NK-92 (cell line): ENCODE data around the gene UCK2.

ENCODE experiments used
- DNase-seq: peaks from one replicate; lab custom pipeline; 2025; ENCODE audit not compliant: unreplicated experiment; lab: John Stamatoyannopoulos, UW

The UCK2 gene

DNA sequence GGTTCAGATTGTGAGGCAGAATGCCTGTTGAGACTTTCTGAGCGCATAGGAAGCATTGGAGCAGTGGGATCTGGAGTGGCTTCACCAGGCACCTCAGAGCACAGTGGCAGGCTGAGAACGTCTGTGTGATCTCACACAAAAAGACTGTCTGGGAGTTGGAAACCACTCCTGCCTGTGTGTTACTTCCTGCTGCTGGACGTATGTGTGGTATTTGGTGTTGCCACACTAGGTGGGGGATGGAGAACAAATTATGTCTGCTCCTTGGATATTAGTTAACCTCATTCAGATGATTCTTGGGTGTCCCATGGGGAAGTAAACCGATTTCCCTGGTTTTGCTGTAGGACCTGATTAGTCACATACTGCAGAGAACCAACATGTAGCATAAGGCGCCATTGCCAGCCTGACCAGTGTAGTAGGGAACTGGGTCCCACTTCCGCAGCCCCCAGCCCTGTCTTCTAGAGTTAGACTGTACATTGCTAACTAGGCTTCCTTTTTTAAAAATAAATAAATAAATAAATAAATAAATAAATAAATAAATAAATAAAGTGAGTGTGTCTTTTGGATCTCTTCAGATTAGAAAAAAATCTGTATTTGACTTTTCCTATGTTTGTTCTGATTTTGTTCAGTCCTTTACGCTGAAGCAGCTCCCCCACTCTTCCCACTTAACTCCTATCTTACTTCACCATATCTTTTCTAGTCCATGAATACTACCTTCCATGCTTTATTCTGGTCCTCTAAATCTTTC is 26.9 kb downstream of the UCK2 start:
- no peak for DNase-seq

DNA sequence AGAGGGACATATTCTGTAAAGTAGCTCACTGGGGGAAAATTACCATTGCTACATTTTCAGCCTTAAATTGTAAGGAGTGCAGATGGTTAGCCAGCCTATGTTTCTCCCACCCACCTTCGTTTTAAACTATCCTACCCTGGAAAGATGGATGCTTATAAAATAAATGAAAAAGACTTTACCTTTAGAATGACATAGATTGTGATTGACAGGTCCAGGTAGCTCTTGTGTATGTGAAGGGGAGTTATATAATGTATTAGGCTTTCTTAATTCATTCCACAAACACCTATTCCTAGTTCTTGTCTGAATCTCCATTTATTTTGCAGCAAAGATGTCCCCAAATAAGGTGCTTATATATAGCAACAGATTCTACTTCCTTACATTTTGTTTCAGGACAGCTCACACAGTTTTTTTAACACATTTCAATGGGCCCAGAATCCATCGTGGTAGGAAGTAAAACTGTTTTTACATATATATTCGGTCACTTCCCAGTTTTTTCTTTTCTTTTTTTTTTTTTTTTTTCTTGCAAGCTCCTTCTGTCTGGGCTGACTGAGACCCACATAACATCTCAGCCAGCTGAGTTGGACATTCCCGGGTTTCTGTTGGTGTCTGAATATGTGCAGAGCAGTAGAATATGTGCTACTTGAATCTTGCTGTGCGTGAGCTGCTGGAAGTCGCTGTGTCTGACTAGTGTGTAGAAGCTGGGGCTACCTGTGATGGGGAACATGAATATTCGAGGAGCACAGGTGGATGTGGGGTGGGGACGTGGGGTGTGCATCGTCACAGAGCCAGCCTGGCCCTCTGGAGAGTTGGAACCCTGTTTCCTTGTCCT is 27.8 kb downstream of the UCK2 start:
- DNase-seq, result no peak

DNA sequence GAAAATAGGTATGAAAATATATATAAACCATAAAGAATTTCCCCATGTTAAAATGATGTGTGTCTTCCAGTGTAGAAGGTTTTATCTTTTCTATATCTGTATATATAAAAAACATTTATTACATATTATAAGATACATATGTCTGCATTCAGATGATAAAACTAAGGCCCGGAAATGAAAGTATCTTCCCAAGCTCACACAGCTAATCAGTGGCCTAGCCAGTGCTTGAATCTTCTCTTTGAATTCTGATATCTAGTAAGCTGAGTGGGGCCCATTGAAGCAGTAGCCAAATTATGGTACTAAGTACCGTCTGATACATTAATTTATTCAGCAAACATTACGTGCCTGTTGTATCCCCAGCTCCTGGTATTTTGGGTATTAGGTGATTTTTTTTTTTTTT is 28.6 kb downstream of the UCK2 start:
- no peak for DNase-seq

DNA sequence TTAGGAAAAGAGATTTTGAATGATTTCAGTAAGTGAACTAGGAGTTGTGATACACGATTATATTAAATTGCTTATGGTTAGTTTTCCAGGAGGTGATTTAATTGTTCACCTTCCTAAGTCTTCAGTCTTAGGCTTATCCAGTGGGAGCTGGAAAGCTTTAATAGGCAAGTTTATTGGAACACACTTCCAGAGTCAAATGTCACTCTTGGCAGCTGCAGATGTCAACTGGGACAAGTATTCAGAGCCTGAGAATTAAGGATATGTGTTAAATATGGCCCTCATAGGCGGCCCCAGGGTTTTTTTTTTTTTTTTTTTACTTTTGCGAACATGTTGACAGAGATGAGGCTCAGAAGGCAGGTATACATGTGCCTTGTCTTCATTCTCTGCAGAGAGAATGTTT is 29.2 kb downstream of the UCK2 start:
- DNase-seq, result no peak

DNA sequence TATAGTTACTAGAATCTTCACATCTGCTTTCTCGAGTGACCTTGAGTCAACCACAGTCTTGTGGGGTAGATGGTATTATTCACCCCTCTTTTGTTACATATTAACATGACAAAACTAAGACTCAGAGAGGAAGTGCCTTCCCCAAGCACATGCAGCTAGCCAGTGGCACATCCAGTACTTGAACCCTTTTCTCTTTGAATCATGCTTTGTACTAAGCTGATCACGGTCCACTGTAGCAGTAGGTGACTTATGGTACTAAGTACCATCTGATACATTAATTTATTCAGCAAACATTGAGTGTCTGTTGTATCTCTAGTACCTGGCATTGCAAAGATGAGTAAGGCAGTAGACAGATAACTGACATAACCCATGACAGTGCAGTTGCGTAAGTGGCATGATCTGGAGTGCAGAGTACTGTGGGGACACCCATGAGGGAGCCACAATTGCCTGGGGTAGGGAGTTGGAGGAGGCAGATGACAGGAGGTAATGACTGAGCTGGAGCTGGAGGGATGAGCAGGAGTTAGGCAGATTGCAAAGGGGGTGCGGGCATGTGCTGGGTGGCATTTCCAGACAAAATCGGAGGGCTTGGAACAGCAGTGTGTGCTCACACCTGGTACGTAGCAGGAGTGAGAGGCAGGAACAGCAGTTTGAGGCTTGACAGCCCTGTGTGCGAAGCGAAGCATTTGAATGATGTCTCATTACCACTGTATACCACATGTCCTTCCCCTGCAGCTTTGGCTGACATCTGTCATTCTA is 29.8 kb downstream of the UCK2 start:
- DNase-seq, result no peak

DNA sequence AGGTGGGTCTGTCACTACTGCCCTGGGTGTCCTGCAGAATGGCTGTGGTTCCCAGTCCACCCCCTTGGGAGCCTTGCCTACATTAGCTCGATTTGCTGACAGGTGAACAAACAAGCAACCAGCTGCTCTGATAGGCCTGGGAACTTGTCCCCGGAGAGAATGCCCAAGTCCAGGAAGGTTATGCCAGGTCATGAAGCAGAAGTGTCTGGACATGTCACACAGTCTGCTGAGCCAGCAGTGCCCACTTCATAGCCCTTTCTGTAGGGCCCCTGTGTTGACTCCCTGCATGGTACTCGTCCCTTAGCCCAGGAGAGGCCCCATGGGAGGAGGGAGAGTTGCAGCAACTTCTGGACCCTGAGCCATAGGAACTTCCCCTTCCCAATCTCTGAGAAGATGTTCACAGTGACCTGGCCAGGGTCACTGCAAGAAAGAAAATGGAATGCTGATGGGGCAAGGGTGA is 31.0 kb downstream of the UCK2 start:
- no peak for DNase-seq

DNA sequence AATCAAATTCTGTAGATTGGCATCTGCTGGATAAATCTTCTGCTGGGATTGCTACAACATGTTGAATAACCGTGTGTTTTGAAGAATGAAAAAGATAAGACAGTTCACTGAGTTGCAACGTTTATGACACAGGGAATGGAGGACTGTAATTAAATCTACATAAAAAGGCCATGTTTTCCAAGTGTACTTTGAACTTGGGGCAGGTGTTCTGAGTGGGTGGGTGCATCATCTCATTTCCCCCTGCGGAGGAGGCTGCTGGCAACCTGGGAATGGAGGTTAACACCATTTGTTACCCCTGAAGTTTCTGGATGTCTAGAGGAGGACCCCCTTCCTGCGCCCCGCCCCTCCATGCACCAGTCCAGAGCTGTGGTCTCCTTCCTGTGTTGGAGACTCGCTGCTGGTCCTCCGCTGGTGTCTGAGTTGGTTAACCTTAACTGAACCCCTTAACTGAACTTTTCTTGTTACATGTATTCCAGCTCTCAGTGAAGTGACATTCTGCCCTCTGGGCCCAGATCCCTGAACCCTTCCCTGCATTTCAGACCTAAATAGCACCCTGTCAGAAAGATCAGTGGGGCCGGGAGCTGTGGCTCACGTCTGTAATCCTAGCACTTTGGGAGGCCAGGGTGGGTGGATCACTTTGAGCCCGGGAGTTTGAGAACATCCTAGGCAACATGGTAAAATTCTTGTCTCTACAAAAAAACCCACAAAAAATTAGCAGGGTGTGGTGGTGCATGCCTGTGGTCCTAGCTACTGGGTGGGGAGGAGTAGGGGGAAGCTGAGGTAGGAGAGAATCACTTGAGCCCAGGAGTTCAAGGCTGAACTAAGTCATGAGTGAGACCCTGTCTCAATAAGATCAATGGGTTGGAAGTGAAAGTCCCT is 31.8 kb downstream of the UCK2 start:
- DNase-seq, result no peak

DNA sequence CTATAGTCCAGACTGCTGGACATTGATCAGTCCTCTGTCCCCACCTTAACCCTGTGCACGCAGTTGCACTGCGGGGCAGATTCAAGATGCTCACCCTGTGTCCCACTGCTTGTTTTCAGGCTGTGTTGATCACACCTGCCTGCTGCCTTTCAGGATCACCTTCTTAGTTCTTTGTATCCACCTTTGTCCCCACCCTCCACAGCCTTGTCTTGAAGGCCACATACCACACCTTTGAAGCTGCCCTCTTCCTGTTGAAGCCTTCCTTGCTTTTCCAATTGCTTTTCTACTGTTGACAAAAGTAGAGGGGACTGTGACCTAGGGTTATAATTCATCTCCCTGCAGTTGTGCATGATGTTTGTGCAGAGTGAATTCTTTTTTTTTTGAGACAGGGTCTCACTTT is 32.7 kb downstream of the UCK2 start:
- no peak for DNase-seq

DNA sequence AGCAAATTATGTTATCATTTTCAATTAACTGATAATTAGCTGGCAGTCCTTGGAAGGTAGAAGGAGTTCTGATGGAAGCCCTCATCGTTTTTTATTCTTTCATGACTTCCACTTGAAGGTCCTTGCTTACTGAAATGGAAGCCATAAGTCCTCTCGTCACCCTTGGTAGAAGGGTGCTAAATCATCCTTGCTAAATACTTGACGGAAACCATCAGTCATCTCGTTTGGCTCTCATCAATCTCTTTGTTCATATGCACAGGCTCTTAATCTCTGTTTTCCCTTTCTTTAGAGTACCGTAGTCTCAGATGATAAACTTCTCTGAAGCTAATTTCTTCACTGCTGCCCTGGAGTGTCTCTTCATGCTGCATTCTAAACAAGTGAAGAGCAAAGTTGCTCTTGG is 34.5 kb downstream of the UCK2 start:
- no peak for DNase-seq

DNA sequence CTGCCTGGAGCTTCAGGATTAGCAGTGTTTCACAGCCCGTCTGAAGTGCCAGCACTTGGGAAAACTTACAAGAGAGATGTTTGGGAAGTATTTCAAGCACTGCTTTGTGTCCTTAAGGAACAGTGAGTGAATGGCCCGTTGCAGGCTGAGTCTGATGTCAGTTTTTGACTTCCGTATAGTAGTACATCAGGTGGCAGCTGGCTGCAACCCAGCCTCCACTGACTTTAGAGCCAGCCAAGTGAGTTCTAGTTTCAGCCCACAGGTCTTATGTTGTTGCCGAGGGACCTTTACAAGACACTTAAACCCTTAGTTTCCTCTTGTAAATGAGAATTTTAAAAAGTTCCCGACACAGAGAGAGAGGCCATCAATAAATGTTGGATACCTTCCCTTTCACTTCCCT is 35.0 kb downstream of the UCK2 start:
- no peak for DNase-seq

DNA sequence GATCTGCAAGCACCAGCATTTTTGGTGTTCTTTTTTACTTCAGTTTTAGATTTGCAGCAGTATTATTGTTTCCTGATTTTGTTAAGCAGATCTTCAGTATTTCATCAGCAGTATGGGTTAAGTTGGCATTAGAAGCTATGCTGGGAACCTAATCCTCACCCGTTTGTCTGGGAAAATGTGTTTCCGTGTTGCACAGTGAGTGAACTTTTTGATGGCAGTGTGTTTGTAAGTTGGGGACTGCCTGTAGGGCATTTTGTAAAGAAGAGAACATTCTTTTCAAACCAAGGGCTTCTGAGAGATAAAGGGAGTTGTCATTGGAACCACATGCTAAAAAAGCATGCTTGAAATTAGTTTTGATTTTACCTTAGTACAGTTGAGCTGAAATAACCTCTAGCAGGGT is 35.9 kb downstream of the UCK2 start:
- no peak for DNase-seq

DNA sequence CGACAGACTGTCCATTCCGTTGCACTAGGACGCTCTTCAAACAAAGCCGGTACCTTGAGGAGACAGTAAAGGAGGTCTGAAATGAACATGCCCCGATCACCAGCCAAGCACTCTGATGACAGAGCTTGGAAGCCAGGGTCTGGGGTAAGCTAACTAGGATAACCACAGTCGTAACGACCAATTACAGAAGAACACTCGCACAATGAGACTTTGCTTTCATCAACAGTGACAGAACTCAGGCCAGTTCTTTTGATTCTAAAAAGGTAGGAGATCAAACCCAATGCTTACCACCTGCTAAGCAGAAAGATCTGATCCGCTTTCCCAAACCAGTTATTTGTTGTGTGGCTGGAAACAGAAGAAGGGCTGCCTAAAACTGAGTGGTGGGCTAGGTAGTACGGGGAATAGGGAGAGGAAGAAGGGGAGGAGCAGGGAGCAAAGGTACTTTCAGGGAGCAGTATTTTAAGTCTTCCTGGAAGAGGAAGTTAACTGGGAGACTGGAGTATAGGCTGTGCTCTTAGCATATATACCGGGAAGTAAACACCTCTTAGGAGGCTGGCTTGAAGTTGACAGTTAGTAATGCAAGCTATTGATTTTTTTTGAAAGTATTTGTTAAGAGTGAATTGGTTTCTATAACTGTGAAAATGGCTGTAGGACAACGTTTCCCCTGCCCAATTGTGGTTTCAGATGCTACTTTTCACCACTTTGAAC is 38.4 kb downstream of the UCK2 start:
- no peak for DNase-seq

DNA sequence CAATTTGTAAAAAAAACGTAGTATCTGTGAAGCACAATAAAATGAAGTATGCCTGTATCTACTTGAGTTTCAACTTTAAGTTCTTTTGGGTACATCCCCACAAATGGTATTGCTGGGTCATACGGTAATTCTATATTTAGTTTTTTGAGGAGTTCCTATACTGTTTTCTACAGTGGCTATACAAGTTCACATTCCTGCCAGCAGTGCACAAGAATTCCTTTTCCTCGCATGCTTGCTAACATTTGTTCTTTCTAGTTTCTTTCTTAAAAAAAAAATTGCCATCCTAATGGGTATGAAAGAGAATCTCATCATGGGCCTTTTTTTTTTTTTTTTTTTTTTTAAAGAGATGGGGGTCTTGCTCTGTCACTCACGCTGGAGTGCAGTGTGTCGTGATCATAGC is 41.9 kb downstream of the UCK2 start:
- DNase-seq, result no peak

DNA sequence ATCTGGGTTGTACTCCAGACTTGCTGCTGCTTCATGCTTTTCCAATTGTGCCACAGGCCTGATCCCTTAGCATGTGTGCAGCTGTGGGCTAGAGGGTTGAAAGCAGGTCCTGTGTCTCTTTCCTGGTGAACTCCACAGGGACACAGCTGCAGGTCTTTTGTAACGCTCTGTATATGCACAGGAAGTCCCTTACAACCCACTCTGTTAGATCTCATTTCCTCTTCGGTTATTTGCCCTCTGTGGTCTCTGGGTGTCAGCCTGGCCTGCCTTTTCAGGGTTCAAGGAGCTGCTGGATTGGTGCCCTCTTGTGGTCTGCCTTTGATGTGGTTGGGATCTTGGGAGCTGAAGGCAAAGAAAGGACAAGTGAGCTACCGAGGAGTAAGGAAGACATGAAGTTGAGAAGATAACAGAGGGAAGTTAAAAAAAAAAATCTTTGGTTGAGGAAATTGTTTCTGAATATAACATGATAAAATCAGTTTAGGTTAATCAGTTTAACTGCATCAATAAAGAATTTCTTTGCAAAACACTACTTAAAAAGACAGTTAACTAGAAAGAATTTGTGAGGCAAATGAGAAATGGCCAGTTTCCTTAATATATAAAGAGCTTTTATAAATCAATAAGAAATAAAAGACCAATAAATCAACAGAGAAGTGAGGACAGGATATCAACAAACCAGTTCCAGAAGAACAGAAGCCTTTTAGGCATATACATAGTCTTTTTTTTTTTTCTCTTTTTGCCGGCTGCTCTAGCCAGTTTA is 44.1 kb downstream of the UCK2 start:
- DNase-seq, result no peak

DNA sequence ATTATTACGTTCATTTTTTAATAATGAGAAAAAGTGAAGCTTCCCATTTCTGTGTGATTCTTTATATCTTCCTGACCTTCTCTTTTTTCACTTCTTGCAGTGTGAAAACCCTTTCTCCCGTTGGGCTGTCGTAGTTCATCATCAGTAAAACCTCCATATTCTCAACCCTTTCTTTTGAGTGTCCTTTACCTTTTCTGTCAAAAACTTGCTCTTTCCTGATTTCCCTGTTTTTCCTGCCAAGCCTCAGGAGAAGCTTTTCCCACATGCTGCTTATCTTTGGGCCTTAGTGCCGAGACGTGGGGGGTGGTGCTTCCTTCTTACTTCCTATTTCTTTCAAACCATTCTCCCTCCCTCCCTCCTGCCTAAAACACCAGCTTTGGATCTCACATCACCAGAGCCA is 46.1 kb downstream of the UCK2 start:
- DNase-seq, result no peak

DNA sequence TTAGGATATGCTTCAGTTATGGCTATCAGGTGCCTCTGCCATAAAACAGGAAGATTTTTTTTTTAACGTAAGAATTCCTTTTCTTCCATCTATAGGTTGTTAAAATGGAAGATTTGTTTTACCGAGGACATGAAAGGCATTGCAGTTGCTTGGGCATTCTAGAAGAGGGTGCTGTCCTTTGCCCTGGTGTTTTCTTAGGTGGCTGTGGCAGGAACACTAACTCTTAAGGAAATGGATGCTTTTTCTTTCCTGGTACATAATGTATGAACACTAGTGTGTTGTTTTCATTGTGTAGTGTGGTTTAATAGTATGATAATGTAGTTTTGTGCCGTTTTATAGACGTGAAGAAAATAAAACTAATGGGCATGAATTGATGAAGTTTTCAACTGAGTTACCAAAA is 47.2 kb downstream of the UCK2 start:
- no peak for DNase-seq

DNA sequence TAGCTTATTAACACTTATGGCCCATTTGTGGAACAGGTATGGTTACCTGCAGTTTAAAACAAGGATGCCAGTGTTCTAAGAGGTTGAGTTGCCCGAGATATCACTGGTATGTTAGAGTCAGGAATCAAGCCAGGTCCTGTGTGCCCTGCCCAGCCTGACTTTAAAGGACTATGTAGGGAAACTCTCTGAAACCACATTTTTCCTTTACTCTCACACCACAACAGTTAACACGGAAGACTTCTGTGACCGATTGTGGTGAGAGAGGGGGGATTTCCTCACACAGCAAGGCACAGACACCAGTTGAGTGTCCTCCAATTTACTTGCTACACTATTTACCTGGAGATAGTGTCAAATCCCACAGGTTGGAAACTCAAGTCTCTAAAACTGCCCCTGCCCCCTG is 47.8 kb downstream of the UCK2 start:
- DNase-seq, result no peak

DNA sequence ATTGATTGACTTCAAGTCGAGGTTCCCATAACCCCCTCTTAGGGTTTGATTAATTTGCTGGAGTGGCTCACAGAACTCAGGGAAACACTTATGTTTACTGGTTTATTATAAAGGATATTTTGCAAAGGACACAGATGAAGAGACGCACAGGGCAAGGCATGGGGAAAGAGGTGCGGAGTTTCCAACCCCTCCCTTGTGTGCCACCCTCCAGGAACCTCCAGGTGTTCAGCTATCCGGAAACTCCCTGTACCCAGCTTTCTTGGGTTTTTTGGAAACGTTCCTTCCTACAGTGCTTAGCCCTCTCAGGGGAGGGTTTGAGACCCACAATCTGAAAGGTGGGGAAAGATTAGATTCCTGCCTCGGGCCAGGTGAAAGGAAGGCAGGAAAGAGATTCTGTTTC is 48.2 kb downstream of the UCK2 start:
- DNase-seq, result no peak

DNA sequence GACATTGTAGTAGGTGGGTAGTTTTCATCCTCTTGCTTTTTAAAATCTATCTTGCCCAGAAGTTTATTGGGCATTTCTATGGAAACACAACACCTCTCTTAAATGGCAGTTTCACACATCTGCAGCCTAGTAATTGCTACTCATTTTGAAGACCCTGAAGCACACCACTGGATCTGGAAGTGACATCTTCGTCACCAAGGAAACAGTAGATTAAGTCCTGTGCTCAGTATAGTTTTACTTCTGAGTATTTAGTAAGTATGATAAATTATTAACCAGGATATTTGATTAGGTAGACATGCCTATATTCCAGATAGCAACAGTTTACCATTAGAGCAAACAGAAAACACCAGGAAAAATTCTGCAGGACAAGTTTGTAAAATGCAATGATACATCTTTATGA is 48.7 kb downstream of the UCK2 start:
- no peak for DNase-seq

DNA sequence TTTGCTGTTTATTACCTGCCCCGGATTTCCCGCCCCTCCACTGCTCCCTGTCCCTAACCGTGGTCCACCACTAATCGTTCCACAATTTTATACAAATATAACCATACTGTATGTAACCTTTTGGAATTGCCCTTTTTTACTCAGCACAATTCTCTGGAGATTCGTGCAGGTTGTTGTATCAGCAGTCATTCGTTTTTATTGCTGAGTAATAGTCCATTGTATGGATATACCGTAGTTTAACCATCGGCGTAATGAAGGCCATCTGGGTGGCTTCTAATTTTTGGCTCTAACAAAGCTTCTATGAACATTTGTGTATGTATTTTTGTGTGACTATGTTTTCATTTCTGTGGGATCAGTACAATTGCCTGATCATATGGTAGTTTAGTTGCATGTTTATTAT is 50.0 kb downstream of the UCK2 start:
- no peak for DNase-seq
